Measurements from ENCODE around the gene PBRM1. TPM values are rescaled to one million over a fixed set of nuclear protein-coding genes. Genes with fewer than 3 reads are reported as not detected.

PBRM1 gene
- total RNA-seq, 1 experiment from 2014 or later = 74.2 TPM

- H2BK5ac ChIP-seq (ENCODE audit: insufficient read length, low read length) = no peak overlapping the region
- H3K4ac ChIP-seq (ENCODE audit: low read depth, low read length) = no peak overlapping the region
- H4K91ac ChIP-seq (ENCODE audit: insufficient read length, low read depth, low read length) = no peak overlapping the region
- H3K4me3 Mint-ChIP-seq = no peak overlapping the region
- no peak for DNase-seq
- TF ChIP-seq CTCF (conservative IDR thresholded peaks at IDR 0.05) = no peak
- H3K27ac ChIP-seq (ENCODE audit: insufficient read length, low read depth, low read length) = no peak overlapping the region
- no peaks in the 10 kb centered on the region for H3K79me1 ChIP-seq (ENCODE audit: insufficient read depth, low read depth, low read length, poor library complexity, severe bottlenecking)
- H3K4me2 ChIP-seq (ENCODE audit: insufficient read depth, insufficient read length, low read length) = no peak overlapping the region
- no peak overlapping the region for H3K23ac ChIP-seq (ENCODE audit: insufficient read length, low read depth, low read length)
- no peaks in the 10 kb centered on the region for H3K27me3 ChIP-seq (ENCODE audit: insufficient read depth, low read length)
- no peak overlapping the region for H2BK12ac ChIP-seq (ENCODE audit: insufficient read length, low read depth, low read length)
- H2AK5ac ChIP-seq (ENCODE audit: insufficient read length, low read length) = no peak overlapping the region
- H3K79me2 ChIP-seq (ENCODE audit: insufficient read depth, low read length) = no peaks in the 10 kb centered on the region
- H3K23me2 ChIP-seq (ENCODE audit: insufficient read length, low read depth, low read length, poor library complexity, severe bottlenecking) = no peaks in the 10 kb centered on the region
- H3K36me3 Mint-ChIP-seq (ENCODE audit: insufficient read depth in 1 of 3, low read depth in 3 of 3) = peaks cover 22 to 48% (median 37%) of the 10 kb centered on the region in 3 experiments; a peak in 6 of 7 replicates
- H2BK20ac ChIP-seq (ENCODE audit: low read depth, low read length, poor library complexity, severe bottlenecking) = no peak overlapping the region
- H2BK120ac ChIP-seq (ENCODE audit: low read depth, low read length, poor library complexity, severe bottlenecking) = no peak overlapping the region
- H3T11ph ChIP-seq (ENCODE audit: low read length) = no peak overlapping the region
- H4K5ac ChIP-seq (ENCODE audit: insufficient read length, low read depth, low read length) = no peak overlapping the region
- H3K9me3 Mint-ChIP-seq = no peaks in the 10 kb centered on the region; a peak in 1 of 5 replicates
- H3K9me3 ChIP-seq (ENCODE audit: control insufficient read depth, low read depth, low read length) = no peaks in the 10 kb centered on the region
- H3K4me1 ChIP-seq (ENCODE audit: insufficient read depth, low read length) = no peaks in the 10 kb centered on the region
- H2AFZ ChIP-seq (ENCODE audit: low read length) = no peak overlapping the region
- H3K9ac ChIP-seq (ENCODE audit: extremely low read depth, insufficient read length, low read length) = no peak overlapping the region
- no peak overlapping the region for H3K56ac ChIP-seq (ENCODE audit: insufficient read length, low read depth, low read length)
- H3K4me1 Mint-ChIP-seq = no peaks in the 10 kb centered on the region; a peak in 1 of 4 replicates
- no peak overlapping the region for H4K8ac ChIP-seq (replicated peaks; ENCODE audit: insufficient read length, low read depth, low read length)
- no peaks in the 10 kb centered on the region for H3K27me3 Mint-ChIP-seq (ENCODE audit: low read depth)
- no peaks in the 10 kb centered on the region for H4K20me1 ChIP-seq (ENCODE audit: control insufficient read depth, insufficient read depth, insufficient read length)
- H3K18ac ChIP-seq (ENCODE audit: insufficient read length, low read depth, low read length) = no peak overlapping the region
- H3K27ac Mint-ChIP-seq = no peak overlapping the region
- no peak overlapping the region for H3K14ac ChIP-seq (ENCODE audit: insufficient read depth, low read length)
- no peak overlapping the region for H2BK15ac ChIP-seq (ENCODE audit: low read depth, low read length)
Measured at GRCh38 chr3:52600258-52600657, 85.5 kb downstream of the PBRM1 start.

All from H9 (cell line).